Activated CD8-positive, alpha-beta memory T cell treated with anti-CD3 and anti-CD28 coated beads, Interleukin-2, amount 50 U/mL, for 1 hour (primary cell): ENCODE measurements around the gene CACFD1.
A peak's percentile ranks its signal among the peaks of the same experiment; 100 is the strongest.

Source experiments
- DNase-seq: peaks from one replicate; pipeline ENCODE4 v3.0.0-alpha.2; 2020; ENCODE audit errors: extremely low read depth

Gene CACFD1

DNA sequence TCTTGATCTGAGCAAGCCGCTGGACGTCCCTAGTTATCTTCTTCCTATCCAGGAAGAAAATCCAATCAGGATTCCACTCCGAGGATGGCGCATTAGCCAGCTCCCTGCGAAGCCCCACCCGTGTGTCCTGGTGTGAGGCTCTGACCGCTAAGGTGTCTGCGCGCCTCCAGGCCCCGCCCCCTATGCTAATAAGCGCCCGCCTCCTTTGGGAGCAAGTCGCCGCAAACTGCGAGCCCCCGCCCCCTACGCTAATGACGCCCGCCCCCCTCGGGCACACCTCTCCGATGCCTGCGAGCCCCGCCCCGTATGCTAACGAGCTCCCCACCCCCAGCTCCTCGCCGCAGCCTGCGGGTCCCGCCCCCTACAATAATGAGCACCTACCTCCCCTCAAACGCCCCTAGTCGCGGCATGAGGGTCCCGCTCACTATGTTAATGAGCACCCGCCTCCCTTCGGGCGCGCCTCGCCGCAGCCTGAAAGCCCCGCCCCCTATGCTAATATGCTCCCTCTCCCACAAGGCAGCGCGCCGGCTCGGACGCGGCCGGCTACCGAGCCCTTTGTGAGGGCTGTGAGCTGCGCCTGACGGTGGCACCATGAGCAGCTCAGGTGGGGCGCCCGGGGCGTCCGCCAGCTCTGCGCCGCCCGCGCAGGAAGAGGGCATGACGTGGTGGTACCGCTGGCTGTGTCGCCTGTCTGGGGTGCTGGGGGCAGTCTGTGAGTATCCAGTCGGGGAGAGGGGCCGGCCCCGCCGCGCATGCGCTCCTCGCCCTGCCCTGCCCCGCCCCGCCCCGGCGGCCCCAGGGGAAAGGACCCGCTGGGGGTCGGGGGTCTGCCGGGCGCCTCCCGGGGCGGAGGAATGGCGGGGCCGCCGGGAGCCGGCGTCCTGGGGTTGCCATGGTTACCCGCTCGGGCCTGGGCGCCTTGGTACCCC, at the start of gene CACFD1:
CACFD1 (plus strand) TSS at position 503 of the 929 bp plus-strand sequence; CDS start at position 592, 89 bp downstream.
- peak; percentile 80 for DNase-seq

GRCh38 chr9:133415170-133415569, 44.6 kb upstream of the CACFD1 start:
- no peak for DNase-seq

DNA sequence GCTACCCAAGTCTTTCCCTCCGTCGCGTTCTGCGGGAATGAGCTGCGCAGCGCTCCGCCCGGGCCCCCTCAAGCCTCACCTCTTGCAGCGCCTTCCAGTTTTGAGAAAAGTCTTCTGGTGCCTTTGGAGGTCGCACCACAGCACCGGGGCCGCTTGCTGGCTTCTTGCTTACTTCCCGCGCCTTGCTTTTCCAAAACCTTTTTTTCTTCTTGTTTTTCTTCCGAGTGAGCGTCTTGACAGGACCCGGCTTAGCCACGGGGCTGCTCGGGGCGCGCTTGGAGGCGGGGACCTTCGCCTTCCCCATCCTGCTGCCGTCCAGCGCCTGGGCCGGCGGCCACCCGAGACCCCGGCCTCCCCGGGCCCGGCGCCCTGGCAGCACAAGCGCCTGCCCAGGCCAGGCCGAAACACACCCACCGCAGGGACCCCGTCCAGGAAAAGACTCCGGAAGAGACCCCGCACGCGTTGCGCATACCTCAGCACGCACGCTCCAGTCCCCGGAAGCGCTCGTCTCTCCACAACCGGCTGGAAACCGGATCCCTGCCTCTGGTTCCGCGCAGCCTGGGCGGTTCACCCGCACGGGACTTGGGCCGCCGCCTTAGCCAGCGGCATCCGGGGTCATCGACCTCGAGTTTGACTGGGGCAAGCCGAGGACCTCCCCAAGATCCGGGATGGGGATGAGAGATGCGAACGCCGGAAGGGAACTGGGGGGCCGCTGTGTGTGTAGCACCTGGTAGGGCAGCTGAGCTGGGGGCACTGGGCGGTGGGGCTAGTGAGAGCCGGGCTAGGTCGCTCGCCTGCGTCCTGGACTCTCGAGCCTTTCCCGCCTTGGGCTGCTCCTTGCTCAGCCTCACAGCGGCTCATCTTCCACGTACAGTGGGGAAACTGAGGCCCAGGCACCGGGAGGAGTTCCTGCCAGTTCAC, 42.0 kb upstream of the CACFD1 start, which contains the start of gene REXO4:
REXO4 (minus strand) TSS at position 470 of the 921 bp plus-strand sequence; CDS start at position 304, 166 bp downstream.
- peak; percentile 55 for DNase-seq

DNA sequence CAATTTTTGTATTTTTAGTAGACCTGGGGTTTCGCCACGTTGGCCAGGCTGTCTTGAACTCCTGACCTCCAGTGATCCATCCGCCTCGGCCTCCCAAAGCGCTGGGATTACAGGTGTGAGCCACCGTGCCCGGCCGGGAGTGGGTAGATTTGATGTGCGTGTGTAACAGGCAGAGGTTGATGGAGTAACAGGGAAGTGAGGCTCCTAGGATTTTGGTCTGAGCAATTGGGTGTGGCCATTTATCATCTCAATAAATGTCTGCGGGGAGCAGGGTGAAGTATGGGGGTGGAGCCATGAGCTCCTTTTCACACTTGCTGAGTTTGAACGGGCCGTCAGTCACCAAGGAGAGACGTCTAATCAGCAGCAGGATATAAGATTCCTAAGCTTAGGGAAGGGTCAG, 40.8 kb upstream of the CACFD1 start:
- no peak for DNase-seq

DNA sequence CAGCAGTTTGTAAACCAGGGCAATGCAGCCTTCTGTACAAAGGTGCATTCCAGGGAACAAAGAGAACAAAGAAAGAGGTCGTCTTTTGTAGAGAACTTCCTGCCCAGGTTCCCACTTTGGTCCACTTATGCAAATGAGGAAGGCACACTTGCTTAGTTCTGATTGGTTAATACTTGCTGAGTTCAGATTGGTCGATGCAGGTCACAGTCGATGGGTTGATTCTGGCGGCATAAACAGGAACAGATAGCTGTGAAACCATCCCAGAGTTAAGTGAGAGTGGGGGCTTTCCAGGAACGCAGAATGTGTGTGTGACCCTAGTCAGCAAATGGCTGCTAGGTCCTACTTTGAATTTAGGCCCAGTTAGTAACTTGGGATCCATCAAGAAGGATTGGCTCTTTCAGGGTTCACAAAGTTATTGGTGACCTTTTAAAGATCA, 39.4 kb upstream of the CACFD1 start:
- DNase-seq = no peak

GRCh38 chr9:133421615-133422542, 37.9 kb upstream of the CACFD1 start, which contains the start of gene ADAMTS13:
Gene ADAMTS13 (plus strand): TSS chr9:133422367. CDS start chr9:133422444, 77 bp downstream.
- DNase-seq = no peak

- no peak for DNase-seq
These were observed 36.6 kb upstream of the CACFD1 start for GRCh38 chr9:133423216-133423615.

- DNase-seq = no peak
These were observed 35.6 kb upstream of the CACFD1 start for GRCh38 chr9:133424187-133424586.

DNA sequence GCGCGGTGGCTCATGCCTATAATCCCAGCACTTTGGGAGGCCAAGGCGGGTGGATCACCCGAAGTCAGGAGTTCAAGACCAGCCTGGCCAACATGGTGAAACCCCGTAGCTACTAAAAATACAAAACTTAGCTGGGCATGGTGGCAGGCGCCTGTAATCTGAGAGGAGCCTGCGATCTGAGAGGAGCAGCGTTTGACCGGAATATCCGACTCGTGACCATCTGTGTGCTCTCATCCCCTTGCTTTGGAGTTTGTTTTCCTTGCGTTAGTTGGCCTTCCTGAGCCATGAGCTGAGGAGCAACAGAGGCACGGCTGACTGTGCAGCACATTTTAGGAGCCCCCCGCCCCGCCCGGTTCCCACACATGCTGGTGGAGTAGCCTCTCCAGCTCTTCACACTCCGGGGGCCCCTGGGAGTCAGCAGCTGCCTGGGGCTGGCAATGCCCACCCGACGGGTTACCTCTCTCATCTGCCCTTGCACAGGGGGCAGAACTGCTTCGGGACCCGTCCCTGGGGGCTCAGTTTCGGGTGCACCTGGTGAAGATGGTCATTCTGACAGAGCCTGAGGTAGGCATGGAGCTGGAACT, 34.6 kb upstream of the CACFD1 start:
- DNase-seq = no peak

DNA sequence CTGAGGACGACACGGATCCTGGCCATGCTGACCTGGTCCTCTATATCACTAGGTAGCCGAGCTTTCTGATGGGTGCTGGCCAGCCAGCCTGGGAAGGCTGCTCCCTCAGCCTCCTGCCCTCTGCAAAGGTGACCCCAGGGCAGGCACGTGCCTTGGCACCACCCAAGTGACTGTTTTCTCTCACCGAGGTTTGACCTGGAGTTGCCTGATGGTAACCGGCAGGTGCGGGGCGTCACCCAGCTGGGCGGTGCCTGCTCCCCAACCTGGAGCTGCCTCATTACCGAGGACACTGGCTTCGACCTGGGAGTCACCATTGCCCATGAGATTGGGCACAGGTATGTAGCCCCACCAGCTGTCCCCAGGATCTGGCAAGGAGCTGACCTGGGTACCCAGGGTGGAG, 33.8 kb upstream of the CACFD1 start:
- DNase-seq = no peak

GRCh38 chr9:133427658-133428348, 32.0 kb upstream of the CACFD1 start:
- no peak for DNase-seq

DNA sequence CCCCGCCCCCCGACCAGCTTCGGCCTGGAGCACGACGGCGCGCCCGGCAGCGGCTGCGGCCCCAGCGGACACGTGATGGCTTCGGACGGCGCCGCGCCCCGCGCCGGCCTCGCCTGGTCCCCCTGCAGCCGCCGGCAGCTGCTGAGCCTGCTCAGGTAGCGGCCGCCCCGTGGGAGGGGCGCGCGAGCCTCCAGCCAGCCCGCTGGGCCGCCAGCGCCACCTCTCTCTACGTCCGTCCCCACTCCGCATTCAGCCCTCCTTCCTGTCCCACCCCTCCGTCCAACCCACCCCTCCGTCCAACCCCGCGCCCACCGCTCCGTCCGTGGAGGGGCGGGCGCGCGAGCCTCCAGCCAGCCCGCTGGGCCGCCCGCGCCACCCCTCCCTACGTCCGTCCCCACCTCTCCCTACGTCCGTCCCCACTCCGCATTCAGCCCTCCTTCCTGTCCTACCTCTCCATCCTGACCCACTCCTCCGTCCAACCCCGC, 31.1 kb upstream of the CACFD1 start:
- DNase-seq = no peak

- no peak for DNase-seq
These were observed 30.6 kb upstream of the CACFD1 start for GRCh38 chr9:133429214-133429613.

DNA sequence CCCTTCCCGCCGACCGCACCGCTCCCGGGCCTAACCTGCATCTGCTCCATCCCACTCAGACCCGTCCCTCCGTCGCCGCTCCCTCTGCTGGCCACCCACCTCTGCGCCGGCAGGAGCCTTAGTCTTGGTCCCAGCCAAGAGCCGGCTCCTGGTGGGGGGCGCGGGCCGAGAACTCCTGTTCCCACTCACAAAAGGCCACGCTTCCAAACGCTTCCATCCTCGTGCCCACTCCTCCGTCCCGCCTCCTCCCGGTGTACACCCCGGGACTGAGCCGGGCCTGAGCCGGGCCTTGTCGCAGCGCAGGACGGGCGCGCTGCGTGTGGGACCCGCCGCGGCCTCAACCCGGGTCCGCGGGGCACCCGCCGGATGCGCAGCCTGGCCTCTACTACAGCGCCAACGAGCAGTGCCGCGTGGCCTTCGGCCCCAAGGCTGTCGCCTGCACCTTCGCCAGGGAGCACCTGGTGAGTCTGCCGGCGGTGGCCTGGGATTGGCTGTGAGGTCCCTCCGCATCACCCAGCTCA, 30.1 kb upstream of the CACFD1 start:
- no peak for DNase-seq

GRCh38 chr9:133430244-133430643, 29.5 kb upstream of the CACFD1 start:
- no peak for DNase-seq

DNA sequence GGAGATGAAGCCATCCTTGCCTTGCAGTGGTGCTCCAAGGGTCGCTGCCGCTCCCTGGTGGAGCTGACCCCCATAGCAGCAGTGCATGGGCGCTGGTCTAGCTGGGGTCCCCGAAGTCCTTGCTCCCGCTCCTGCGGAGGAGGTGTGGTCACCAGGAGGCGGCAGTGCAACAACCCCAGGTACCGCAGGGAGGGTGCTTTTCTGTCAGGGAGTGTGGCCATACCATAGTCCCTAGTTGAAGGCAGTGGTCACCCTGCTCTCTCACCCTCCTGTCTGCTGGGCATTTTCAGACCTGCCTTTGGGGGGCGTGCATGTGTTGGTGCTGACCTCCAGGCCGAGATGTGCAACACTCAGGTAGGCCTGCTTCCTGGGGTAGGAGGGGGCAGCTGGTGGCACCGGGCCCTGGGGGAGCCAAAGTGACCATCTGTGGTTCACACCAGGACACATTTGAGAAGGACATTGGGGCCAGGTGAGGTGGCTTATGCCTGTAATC, 26.4 kb upstream of the CACFD1 start:
- DNase-seq = no peak

DNA sequence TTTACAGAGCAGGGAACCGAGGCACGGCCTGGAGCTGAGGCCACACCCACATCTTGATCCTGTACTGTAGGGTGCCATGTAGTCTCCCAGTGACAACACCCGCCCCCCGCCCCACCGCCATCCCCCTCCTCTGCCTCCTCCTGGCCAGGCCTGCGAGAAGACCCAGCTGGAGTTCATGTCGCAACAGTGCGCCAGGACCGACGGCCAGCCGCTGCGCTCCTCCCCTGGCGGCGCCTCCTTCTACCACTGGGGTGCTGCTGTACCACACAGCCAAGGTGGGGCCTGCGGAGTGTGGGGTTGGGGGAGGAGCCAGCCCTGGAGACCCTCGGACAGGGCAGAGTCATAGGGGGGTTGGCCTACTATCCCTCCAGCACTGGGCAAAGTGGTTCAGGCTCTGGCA, 23.1 kb upstream of the CACFD1 start:
- no peak for DNase-seq

- no peak for DNase-seq
These were observed 21.8 kb upstream of the CACFD1 start for GRCh38 chr9:133437753-133438531.

- no peak for DNase-seq
These were observed 20.4 kb upstream of the CACFD1 start for GRCh38 chr9:133439337-133439736.
